Common myeloid progenitor, CD34-positive (primary cell): ENCODE results near the gene FGF7.

Experiments used
- CTCF ChIA-PET: fragments of 350-600 bp; sonication (Branson Sonifier 250); formaldehyde crosslinking; loops from one replicate; lab custom pipeline; 2021; ENCODE audit warnings: antibody characterized with exemption; lab: Charles Lee
- POLR2A ChIA-PET: fragments of 350-600 bp; sonication (Branson Sonifier 250); formaldehyde crosslinking; loops from one replicate; lab custom pipeline; 2021; ENCODE audit warnings: antibody characterized with exemption; lab: Charles Lee
- DNase-seq, 3 donors: peaks; one replicate each; pipeline versions ENCODE4 v3.0.0 to v3.0.0-alpha.2; 2013
- H3K27ac ChIP-seq, 2 experiments: 1 replicate in 1 of 2; 2 replicates in 1 of 2; pipeline ENCODE4 v1.7.0; 2013; ENCODE audit warnings: inconsistent platforms in 2 of 2, low read length in 2 of 2, mild to moderate bottlenecking in 2 of 2, low read depth in 1 of 2, moderate library complexity in 1 of 2; ENCODE audit not compliant: severe bottlenecking in 2 of 2, insufficient read depth in 1 of 2, poor library complexity in 1 of 2
- H3K27me3 ChIP-seq, 5 experiments: replicated peaks in 2 of 5; 1 replicate in 3 of 5; 2 replicates in 2 of 5; pipeline versions ENCODE4 v1.6.1 to v1.7.0; 2013; ENCODE audit warnings: low read length in 4 of 5, mild to moderate bottlenecking in 2 of 5, moderate library complexity in 2 of 5, inconsistent platforms in 1 of 5; ENCODE audit not compliant: insufficient read depth in 5 of 5, control insufficient read depth in 4 of 5
- H3K36me3 ChIP-seq, 4 experiments: 1 replicate in 2 of 4; 2 replicates in 2 of 4; pipeline versions ENCODE4 v1.6.1 to v1.7.0; 2013; ENCODE audit warnings: low read length in 3 of 4, control low read depth in 1 of 4, mild to moderate bottlenecking in 1 of 4; ENCODE audit not compliant: control insufficient read depth in 4 of 4, insufficient read depth in 4 of 4
- H3K4me1 ChIP-seq, 4 experiments: 1 replicate in 3 of 4; 2 replicates in 1 of 4; pipeline versions ENCODE4 v1.6.1 to v1.7.1; 2013; ENCODE audit warnings: low read length in 3 of 4, mild to moderate bottlenecking in 3 of 4, control low read depth in 1 of 4, inconsistent platforms in 1 of 4, moderate library complexity in 1 of 4; ENCODE audit not compliant: control insufficient read depth in 4 of 4, insufficient read depth in 4 of 4; ENCODE audit errors: control extremely low read depth in 1 of 4
- H3K4me3 ChIP-seq, 7 experiments: 1 replicate in 4 of 7; 2 replicates in 3 of 7; pipeline versions ENCODE4 v1.5.1 to v1.7.0; 2013; ENCODE audit warnings: mild to moderate bottlenecking in 7 of 7, low read length in 6 of 7, moderate library complexity in 6 of 7, inconsistent platforms in 2 of 7, low read depth in 2 of 7, control low read depth in 1 of 7; ENCODE audit not compliant: insufficient read depth in 4 of 7, control insufficient read depth in 1 of 7; ENCODE audit errors: extremely low read depth in 1 of 7
- H3K9me3 ChIP-seq, 5 experiments: 1 replicate in 4 of 5; 2 replicates in 1 of 5; pipeline versions ENCODE4 v1.6.1 to v1.7.1; 2013; ENCODE audit warnings: low read length in 4 of 5, mild to moderate bottlenecking in 2 of 5, inconsistent platforms in 1 of 5, low read depth in 1 of 5, moderate library complexity in 1 of 5; ENCODE audit not compliant: control insufficient read depth in 4 of 5, insufficient read depth in 2 of 5; ENCODE audit errors: control extremely low read depth in 1 of 5
- WGBS: methylation state at CpG from one replicate; pipeline ENCODE4 v1.1.5; 2013; ENCODE audit not compliant: insufficient coverage; 5-methylcytosine and 5-hydroxymethylcytosine counted together

FGF7 gene

DNA sequence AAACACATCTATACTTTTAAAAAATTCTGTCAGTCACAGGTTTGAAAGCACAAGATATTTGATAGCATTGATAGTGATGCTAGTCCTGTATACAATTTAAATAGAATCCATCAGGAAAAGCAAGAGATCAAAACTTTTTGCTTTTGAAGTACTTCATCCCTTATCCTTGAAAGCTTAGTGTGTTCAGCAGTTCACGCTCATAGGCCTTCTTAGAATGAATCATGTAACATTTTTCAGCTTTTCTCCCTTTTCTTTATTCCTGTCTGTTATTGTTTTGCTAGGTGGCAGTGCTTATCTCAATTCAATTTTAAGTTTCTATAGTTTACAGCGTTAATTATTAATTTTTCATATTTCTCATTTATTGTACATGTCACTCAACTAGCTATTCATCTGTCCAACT is 69.1 kb downstream of the FGF7 start:
- POLR2A ChIA-PET, result no interaction called here
- no peaks in the 10 kb centered on the region for H3K36me3 ChIP-seq
- H3K4me1 ChIP-seq, result no peaks in the 10 kb centered on the region
- H3K27ac ChIP-seq, result no peak overlapping the region
- no peaks in the 10 kb centered on the region for H3K9me3 ChIP-seq
- no peak for DNase-seq
- CTCF ChIA-PET, result no interaction called here
- no peak overlapping the region for H3K4me3 ChIP-seq
- H3K27me3 ChIP-seq, result no peaks in the 10 kb centered on the region
- 100% methylated on average over 1 of the region's 2 CpGs for WGBS

DNA sequence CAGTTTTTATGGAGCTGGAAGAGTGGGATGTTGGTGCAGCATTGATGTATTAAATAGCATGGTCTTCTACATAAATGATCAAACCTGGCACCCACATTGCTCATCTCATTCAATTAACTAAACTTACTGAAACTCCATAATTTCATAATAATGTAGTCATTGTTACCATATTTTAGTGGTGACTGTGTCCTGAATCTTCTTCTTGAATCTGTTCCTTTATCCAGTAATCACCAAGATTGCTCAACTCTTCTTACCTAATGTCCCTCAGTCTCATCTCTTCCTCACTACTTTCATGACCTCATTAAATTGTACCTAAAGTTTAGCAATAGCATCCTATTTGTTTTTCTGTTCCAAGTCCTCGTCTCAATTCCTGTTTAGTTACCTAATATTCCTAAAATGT is 69.8 kb downstream of the FGF7 start:
- ChIA-PET CTCF (no interaction called here), POLR2A (no interaction called here)
- H3K36me3 ChIP-seq, result no peaks in the 10 kb centered on the region
- H3K4me1 ChIP-seq, result no peaks in the 10 kb centered on the region
- no peaks in the 10 kb centered on the region for H3K9me3 ChIP-seq
- no peaks in the 10 kb centered on the region for H3K27me3 ChIP-seq
- no peak overlapping the region for H3K27ac ChIP-seq
- 86% methylated on average over 1 of the region's 1 CpG for WGBS
- no peak overlapping the region for H3K4me3 ChIP-seq
- DNase-seq, result no peak

DNA sequence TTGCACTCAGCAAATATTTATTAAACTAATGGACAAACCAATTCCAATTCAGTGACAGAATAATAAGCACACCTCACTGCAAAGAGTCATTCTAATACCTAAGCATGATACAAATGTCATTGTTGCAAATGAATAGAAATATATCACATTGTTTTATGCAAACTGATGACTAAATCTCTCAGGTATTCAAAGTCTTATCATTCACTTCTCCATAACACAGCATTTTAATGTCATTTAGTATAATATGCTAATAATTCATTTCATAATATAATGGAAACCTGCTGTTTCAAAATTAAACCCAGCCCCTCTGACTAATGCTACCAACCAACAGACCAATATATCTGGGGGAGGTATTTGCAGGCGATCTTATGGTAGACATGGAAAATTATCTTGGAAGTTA is 71.8 kb downstream of the FGF7 start:
- H3K4me3 ChIP-seq, result no peak overlapping the region
- no peaks in the 10 kb centered on the region for H3K9me3 ChIP-seq
- H3K36me3 ChIP-seq, result no peaks in the 10 kb centered on the region
- no peaks in the 10 kb centered on the region for H3K27me3 ChIP-seq
- POLR2A ChIA-PET, result no interaction called here
- no peak overlapping the region for H3K27ac ChIP-seq
- DNase-seq, result no peak
- H3K4me1 ChIP-seq, result no peaks in the 10 kb centered on the region
- WGBS, result no CpG with 5 or more reads among the region's 1 CpG
- CTCF ChIA-PET, result no interaction called here

DNA sequence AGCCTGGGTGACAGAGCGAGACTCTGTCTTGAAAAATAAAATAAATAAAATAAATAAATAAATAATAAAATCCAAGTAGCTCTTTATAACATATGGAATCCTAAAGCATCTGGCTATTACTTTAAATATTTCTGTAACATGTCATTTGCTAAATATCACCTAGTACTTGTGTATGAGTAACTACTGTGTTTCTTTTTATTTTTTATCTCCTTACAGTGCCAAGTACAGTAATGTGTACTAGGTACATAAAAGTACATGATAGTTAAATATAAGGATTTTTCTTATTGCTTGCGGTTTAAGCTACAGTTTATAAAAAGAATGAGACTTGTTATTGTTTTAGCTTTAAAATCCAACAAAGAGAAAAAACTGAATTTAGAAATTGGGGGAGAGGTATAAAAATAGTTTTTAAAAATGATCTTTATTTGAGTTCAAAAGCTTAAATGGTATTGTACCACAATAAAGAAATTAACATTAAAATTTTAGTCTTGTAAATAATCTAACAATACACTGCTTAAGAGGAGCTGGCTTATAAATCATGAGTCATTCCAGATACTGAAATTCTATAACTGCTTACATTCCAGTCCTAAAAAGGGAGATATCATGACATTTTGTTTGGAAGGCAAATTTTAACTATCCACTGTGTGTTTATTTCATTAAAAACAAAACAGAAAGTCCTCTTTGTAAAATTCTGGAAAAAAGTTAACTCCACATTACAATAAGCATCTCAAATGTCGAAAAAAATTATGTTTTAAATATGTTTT is 73.1 kb downstream of the FGF7 start:
- DNase-seq, result no peak
- CTCF ChIA-PET, result no interaction called here
- Histone ChIP-seq H3K36me3 (no peaks in the 10 kb centered on the region), H3K27me3 (no peaks in the 10 kb centered on the region), H3K4me3 (no peak overlapping the region), H3K9me3 (peaks cover 0 to 4% (median under 1%) of the 10 kb centered on the region in 5 experiments), H3K4me1 (no peaks in the 10 kb centered on the region), H3K27ac (no peak overlapping the region)
- WGBS, result no CpG with 5 or more reads among the region's 3 CpGs
- POLR2A ChIA-PET, result no interaction called here

DNA sequence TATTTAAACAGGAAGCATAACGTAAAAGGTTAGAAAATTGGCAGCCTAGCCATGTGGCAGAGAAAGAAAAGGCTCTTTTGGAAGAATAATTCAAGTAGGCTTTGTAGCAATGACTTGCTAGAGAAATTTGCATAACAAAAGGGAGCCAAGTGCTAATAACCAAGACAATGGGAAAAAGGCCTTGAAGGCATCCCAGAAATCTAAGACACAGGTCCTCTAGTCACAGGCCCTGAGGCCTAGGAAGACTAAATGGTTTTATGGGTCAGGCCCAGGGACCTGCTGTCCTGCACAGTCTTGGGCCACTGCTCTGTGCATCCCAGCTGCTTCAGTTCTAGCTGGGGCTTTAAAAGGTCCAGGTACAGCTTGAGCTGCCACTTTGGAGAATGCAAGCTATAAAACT is 78.5 kb downstream of the FGF7 start:
- POLR2A ChIA-PET, result no interaction called here
- peaks cover 0 to 18% (median 12%) of the 10 kb centered on the region in 5 experiments for H3K9me3 ChIP-seq
- no peak for DNase-seq
- H3K27ac ChIP-seq, result no peak overlapping the region
- no peaks in the 10 kb centered on the region for H3K27me3 ChIP-seq
- 100% methylated on average over 1 of the region's 1 CpG for WGBS
- H3K36me3 ChIP-seq, result no peaks in the 10 kb centered on the region
- no peaks in the 10 kb centered on the region for H3K4me1 ChIP-seq
- CTCF ChIA-PET, result no interaction called here
- no peak overlapping the region for H3K4me3 ChIP-seq

DNA sequence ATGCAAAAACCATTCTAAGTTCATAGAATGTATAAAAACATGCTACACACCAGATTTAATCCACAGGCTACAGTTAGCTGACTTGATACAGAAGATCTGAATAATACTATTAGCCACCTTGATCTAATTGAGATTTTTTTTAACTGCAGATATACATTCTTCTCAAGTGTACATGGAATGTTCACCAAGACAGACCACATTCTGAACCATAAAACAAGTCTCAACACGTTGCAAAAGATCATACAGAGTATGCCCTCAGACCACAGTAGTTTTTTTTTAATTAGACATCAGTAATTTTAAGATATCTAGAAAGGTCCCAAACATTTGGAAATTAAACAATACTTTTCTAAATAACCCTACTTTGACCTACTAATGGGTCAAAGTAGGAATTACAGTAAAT is 83.3 kb downstream of the FGF7 start:
- no peak overlapping the region for H3K27ac ChIP-seq
- ChIA-PET POLR2A (no interaction called here), CTCF (no interaction called here)
- no peak overlapping the region for H3K4me3 ChIP-seq
- H3K36me3 ChIP-seq, result no peaks in the 10 kb centered on the region
- no peaks in the 10 kb centered on the region for H3K27me3 ChIP-seq
- DNase-seq, result no peak
- H3K9me3 ChIP-seq, result peaks cover 0 to 15% (median 8%) of the 10 kb centered on the region in 5 experiments
- no peaks in the 10 kb centered on the region for H3K4me1 ChIP-seq
- no CpG with 5 or more reads among the region's 1 CpG for WGBS

DNA sequence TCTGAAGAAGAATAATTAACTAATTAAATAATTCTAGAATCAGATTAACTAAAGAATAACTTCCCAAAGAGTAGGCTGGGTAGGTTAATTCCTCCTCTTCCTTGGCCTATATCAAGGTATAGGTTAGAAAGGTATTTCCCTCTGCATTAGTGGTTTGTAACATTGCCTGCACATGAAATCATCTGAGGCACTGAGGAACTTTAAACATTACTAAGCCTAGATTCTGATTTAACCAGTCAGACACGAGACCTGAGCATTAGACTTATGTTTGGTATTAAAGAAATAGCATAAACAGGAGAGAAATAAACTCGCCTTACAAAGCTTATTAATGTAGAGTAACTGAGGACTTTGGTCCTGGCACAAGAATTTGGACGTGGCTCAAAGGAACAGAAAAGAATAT is 84.2 kb downstream of the FGF7 start:
- CTCF ChIA-PET, result no interaction called here
- no peak for DNase-seq
- Histone ChIP-seq H3K27me3 (no peaks in the 10 kb centered on the region), H3K9me3 (peaks cover 0 to 7% (median under 1%) of the 10 kb centered on the region in 5 experiments), H3K27ac (no peak overlapping the region), H3K4me1 (no peaks in the 10 kb centered on the region), H3K36me3 (no peaks in the 10 kb centered on the region), H3K4me3 (no peak overlapping the region)
- 100% methylated on average over 3 of the region's 3 CpGs for WGBS
- POLR2A ChIA-PET, result no interaction called here
